ENCODE data around the gene CD247.

DNA sequence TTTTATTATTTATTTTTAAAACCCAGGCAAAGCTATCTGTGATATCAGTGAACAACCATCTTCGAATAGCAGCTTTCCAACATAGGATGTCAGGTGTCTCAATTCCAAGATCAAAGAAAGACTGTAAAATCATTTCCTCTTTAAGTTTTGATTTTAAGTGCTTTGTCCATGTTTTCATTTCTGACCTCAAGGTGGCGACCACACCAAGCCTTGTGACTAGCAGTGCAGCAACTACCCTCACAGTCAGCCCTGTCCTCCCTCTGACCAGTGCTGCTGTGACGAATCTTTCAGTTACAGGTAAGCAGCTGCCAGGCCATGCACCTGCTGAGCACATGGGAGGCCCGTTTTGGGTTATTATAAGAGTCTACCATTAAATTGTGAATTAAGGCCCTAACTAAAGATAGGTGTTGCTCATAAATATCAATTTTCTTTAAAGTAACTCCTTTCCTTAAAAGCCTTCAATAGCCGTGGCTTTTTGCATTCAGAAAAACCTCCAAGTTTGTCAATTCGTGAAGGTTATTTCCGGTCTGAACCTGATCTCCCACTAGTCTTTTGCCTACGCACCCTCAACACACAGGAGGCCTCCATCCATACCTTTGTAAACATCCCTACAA, 117.0 kb downstream of the CD247 start:
- TF ChIP-seq HDAC1 (CRISPR knock-in tag; IDR thresholded peaks at IDR 0.05) (no peak), SP4 (CRISPR knock-in tag; IDR thresholded peaks at IDR 0.05) (no peak), FOXK1 (CRISPR knock-in tag; IDR thresholded peaks at IDR 0.05; ENCODE audit: borderline replicate concordance, low read depth) (no peak), ZNF10 (CRISPR knock-in tag; IDR thresholded peaks at IDR 0.05; ENCODE audit: borderline replicate concordance, low read depth) (no peak), ZNF782 (CRISPR knock-in tag; IDR thresholded peaks at IDR 0.05; ENCODE audit: borderline replicate concordance) (no peak), NFE2 (CRISPR knock-in tag; IDR thresholded peaks at IDR 0.05) (no peak)
- TF ChIP-seq, protein P1, sequence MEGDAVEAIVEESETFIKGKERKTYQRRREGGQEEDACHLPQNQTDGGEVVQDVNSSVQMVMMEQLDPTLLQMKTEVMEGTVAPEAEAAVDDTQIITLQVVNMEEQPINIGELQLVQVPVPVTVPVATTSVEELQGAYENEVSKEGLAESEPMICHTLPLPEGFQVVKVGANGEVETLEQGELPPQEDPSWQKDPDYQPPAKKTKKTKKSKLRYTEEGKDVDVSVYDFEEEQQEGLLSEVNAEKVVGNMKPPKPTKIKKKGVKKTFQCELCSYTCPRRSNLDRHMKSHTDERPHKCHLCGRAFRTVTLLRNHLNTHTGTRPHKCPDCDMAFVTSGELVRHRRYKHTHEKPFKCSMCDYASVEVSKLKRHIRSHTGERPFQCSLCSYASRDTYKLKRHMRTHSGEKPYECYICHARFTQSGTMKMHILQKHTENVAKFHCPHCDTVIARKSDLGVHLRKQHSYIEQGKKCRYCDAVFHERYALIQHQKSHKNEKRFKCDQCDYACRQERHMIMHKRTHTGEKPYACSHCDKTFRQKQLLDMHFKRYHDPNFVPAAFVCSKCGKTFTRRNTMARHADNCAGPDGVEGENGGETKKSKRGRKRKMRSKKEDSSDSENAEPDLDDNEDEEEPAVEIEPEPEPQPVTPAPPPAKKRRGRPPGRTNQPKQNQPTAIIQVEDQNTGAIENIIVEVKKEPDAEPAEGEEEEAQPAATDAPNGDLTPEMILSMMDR (CRISPR knock-in tag; IDR thresholded peaks at IDR 0.05), result peak; percentile 73
- TF ChIP-seq, protein P2, sequence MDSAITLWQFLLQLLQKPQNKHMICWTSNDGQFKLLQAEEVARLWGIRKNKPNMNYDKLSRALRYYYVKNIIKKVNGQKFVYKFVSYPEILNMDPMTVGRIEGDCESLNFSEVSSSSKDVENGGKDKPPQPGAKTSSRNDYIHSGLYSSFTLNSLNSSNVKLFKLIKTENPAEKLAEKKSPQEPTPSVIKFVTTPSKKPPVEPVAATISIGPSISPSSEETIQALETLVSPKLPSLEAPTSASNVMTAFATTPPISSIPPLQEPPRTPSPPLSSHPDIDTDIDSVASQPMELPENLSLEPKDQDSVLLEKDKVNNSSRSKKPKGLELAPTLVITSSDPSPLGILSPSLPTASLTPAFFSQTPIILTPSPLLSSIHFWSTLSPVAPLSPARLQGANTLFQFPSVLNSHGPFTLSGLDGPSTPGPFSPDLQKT (CRISPR knock-in tag; IDR thresholded peaks at IDR 0.05; ENCODE audit: borderline replicate concordance), result no peak
